HepG2 (cell line): ENCODE results near the gene UCP3. TPM values are rescaled to one million over a fixed set of nuclear protein-coding genes. Genes with fewer than 3 reads are reported as not detected.

Experiments
- ATAC-seq: fragments of 200-7000 bp; cut with Tn5 transposase; 3 replicates; pipeline ENCODE4 v1.9.1; 2020; ENCODE audit warnings: mild to moderate bottlenecking, moderate library complexity
- BruUV-seq: library from RNA; stranded (reverse); fragments of 400-500 nt; replicated peaks from 2 replicates; lab custom pipeline; 2021; lab: Mats Ljungman, UMichigan
- CTCF ChIA-PET: fragments of 300-600 bp; formaldehyde crosslinking; extraction: SDS; loops from one replicate; lab custom pipeline; 2021; ENCODE audit warnings: low total read pairs, inconsistent platforms, low intra/inter-chr PET ratio; lab: Yijun Ruan, JAX
- POLR2A ChIA-PET: fragments of 350-600 bp; sonication (Branson Sonifier 250); formaldehyde crosslinking; loops from one replicate; lab custom pipeline; 2020; ENCODE audit warnings: antibody characterized with exemption, inconsistent platforms; lab: Yijun Ruan, JAX
- DNase-seq: peaks from one replicate; pipeline ENCODE4 v3.0.0-alpha.2; 2015; ENCODE audit warnings: low spot score
- FAIRE-seq: peaks from 3 replicates; lab custom pipeline; 2011; peaks lifted over from hg19 to GRCh38; lab: Jason Lieb, UNC
- H2AFZ ChIP-seq: one replicate; pipeline ENCODE4 v1.6.1; 2011; ENCODE audit warnings: low read length, inconsistent platforms
- H3K27ac ChIP-seq: fragments of 300-600 bp; 3 replicates; pipeline ENCODE4 v1.8.0; 2011; ENCODE audit warnings: mixed run types, mild to moderate bottlenecking, mixed read lengths, low read length, inconsistent platforms; ENCODE audit not compliant: insufficient read depth; ENCODE audit errors: extremely low read length
- H3K27me3 ChIP-seq, 2 experiments: fragments of 200-600 bp in 1 of 2; 2 replicates in 1 of 2; 3 replicates in 1 of 2; pipeline versions ENCODE4 v1.6.0 to v1.8.0; 2011; ENCODE audit warnings: low read length in 2 of 2, mild to moderate bottlenecking in 2 of 2, moderate library complexity in 2 of 2, inconsistent platforms in 1 of 2; ENCODE audit not compliant: insufficient read depth in 2 of 2, control insufficient read depth in 1 of 2
- H3K36me3 ChIP-seq, 2 experiments: fragments of 200-600 bp in 1 of 2; replicated peaks in 1 of 2; 2 replicates in 1 of 2; 3 replicates in 1 of 2; pipeline versions ENCODE4 v1.5.1 to v1.8.0; 2011; ENCODE audit warnings: low read length in 2 of 2, inconsistent platforms in 1 of 2; ENCODE audit not compliant: insufficient read depth in 2 of 2, control insufficient read depth in 1 of 2
- H3K4me1 ChIP-seq: 2 replicates; pipeline ENCODE4 v1.5.1; 2012; ENCODE audit warnings: low read length, inconsistent platforms; ENCODE audit not compliant: insufficient read depth
- H3K4me2 ChIP-seq: 2 replicates; pipeline ENCODE4 v1.6.0; 2011; ENCODE audit warnings: low read depth, low read length, inconsistent platforms
- H3K4me3 ChIP-seq, 3 experiments: fragments of 200-600 bp in 1 of 3; sonication (generic), shearing (Covaris generic) in 1 of 3; replicated peaks in 1 of 3; 2 replicates each; pipeline ENCODE4 v1.5.1; 2011 to 2016; ENCODE audit warnings: low read length in 3 of 3, inconsistent platforms in 2 of 3, low read depth in 2 of 3, mild to moderate bottlenecking in 2 of 3, control low read depth in 1 of 3, mixed read lengths in 1 of 3; ENCODE audit not compliant: insufficient read depth in 1 of 3
- H3K79me2 ChIP-seq: one replicate; pipeline ENCODE4 v1.6.1; 2011; ENCODE audit warnings: low read length, inconsistent platforms; ENCODE audit not compliant: insufficient read depth
- H3K9ac ChIP-seq: 2 replicates; pipeline ENCODE4 v1.6.0; 2011; ENCODE audit warnings: mild to moderate bottlenecking, low read depth, low read length, inconsistent platforms; ENCODE audit not compliant: insufficient read depth
- H3K9me3 ChIP-seq: 2 replicates; pipeline ENCODE4 v1.5.1; 2012; ENCODE audit warnings: mild to moderate bottlenecking, low read length
- H4K20me1 ChIP-seq: 2 replicates; pipeline ENCODE4 v1.6.0; 2011; ENCODE audit warnings: inconsistent platforms, mild to moderate bottlenecking, low read length, moderate library complexity; ENCODE audit not compliant: insufficient read depth
- BRCA1 ChIP-seq: sonication (generic); formaldehyde crosslinking; IDR thresholded peaks from 2 replicates; pipeline ENCODE4 v1.4.0; 2020; ENCODE audit warnings: missing genetic modification reagents
- DMTF1 ChIP-seq: sonication (generic); formaldehyde crosslinking; IDR thresholded peaks from 2 replicates; pipeline ENCODE4 v1.4.0; 2020; ENCODE audit warnings: mild to moderate bottlenecking, missing genetic modification reagents
- FOSL2 ChIP-seq: sonication (generic); formaldehyde crosslinking; IDR thresholded peaks from 2 replicates; pipeline ENCODE4 v1.4.0; 2020; ENCODE audit warnings: missing genetic modification reagents
- IRF1 ChIP-seq: sonication (generic); formaldehyde crosslinking; IDR thresholded peaks from 2 replicates; pipeline ENCODE4 v1.4.0; 2020; ENCODE audit warnings: low read depth, mild to moderate bottlenecking, missing genetic modification reagents
- NR2F1 ChIP-seq, 2 experiments: fragments of 450-650 bp in 1 of 2; formaldehyde crosslinking in 1 of 2; IDR thresholded peaks; 2 replicates each; pipeline versions ENCODE4 v1.5.0 to v1.6.1; 2016 to 2020; ENCODE audit warnings: mild to moderate bottlenecking in 1 of 2, missing compliant biosample characterization in 1 of 2, missing genetic modification reagents in 1 of 2, moderate library complexity in 1 of 2
- POLR2AphosphoS5 ChIP-seq: IDR thresholded peaks from 2 replicates; pipeline ENCODE4 v1.6.1; 2012; ENCODE audit warnings: low read depth, low read length
- RBFOX2 ChIP-seq: fragments of 200-400 bp; formaldehyde crosslinking; IDR thresholded peaks from 2 replicates; pipeline ENCODE4 v1.6.1; 2017; ENCODE audit warnings: low read depth, mild to moderate bottlenecking, low read length
- TFAP4 ChIP-seq: sonication (generic); IDR thresholded peaks from 2 replicates; pipeline ENCODE4 v1.6.1; 2016; ENCODE audit warnings: low read depth, borderline replicate concordance
- ZNF33B ChIP-seq: sonication (generic); formaldehyde crosslinking; IDR thresholded peaks from 2 replicates; pipeline ENCODE4 v1.5.1; 2020; ENCODE audit warnings: mild to moderate bottlenecking, missing genetic modification reagents
- ZNF772 ChIP-seq: sonication (generic); formaldehyde crosslinking; IDR thresholded peaks from 2 replicates; pipeline ENCODE4 v1.5.0; 2020; ENCODE audit warnings: mild to moderate bottlenecking, missing genetic modification reagents
- WGBS: methylation state at CpG from one replicate; pipeline ENCODE4 v1.1.6; 2017; ENCODE audit warnings: low lambda C conversion rate; 5-methylcytosine and 5-hydroxymethylcytosine counted together
- in situ Hi-C: cut with HindIII; loops from 2 replicates; pipeline ENCODE4 v1.10.0; 2017; ENCODE audit warnings: low pct_unique_long_range_greater_than_20kb; ENCODE audit not compliant: extremely low pct_ligation_motif_present
- intact Hi-C: fragments of 100-400 bp; cut with micrococcal nuclease; formaldehyde crosslinking; loops from one replicate; pipeline ENCODE4 v1.10.0; 2022; ENCODE audit not compliant: unreplicated experiment
- polyA plus RNA-seq, 8 experiments: library from polyadenylated mRNA; depleted of rRNA in 3 of 8; stranded (reverse) in 7 of 8; unstranded in 1 of 8; fragments of >200 nt; fragmentation: Illumina TruSeq in 4 of 8; extraction: Trizol in 4 of 8; gene quantifications; 2 replicates each; pipeline versions ENCODE4 v1.2.1 to v1.2.3, GENCODE V29; 2011 to 2016; ENCODE audit warnings: low read depth in 4 of 8, missing spikeins in 1 of 8, mixed read lengths in 1 of 8; ENCODE audit not compliant: insufficient read depth in 1 of 8
- total RNA-seq, 5 experiments: library from RNA; depleted of rRNA; stranded (reverse); fragments of >200 nt; fragmentation: Illumina TruSeq; extraction: Trizol; gene quantifications; 2 replicates each; pipeline ENCODE4 v1.2.3, GENCODE V29; 2016; ENCODE audit warnings: low read depth in 1 of 5
- TF ChIP-seq, protein P1 (sequence below): sonication (generic); formaldehyde crosslinking; IDR thresholded peaks from 2 replicates; pipeline ENCODE4 v1.4.0; 2020; ENCODE audit warnings: missing genetic modification reagents
- TF ChIP-seq, protein P2 (sequence below): sonication (generic); formaldehyde crosslinking; IDR thresholded peaks from 2 replicates; pipeline ENCODE4 v1.4.0; 2020; ENCODE audit warnings: mild to moderate bottlenecking, missing genetic modification reagents

The UCP3 gene
- total and polyA plus RNA-seq, 2 of the 13 experiments (the other 11 are each of a cell fraction or from before 2014, with no cell fraction given), result 0.37 TPM; not detected in 1

DNA sequence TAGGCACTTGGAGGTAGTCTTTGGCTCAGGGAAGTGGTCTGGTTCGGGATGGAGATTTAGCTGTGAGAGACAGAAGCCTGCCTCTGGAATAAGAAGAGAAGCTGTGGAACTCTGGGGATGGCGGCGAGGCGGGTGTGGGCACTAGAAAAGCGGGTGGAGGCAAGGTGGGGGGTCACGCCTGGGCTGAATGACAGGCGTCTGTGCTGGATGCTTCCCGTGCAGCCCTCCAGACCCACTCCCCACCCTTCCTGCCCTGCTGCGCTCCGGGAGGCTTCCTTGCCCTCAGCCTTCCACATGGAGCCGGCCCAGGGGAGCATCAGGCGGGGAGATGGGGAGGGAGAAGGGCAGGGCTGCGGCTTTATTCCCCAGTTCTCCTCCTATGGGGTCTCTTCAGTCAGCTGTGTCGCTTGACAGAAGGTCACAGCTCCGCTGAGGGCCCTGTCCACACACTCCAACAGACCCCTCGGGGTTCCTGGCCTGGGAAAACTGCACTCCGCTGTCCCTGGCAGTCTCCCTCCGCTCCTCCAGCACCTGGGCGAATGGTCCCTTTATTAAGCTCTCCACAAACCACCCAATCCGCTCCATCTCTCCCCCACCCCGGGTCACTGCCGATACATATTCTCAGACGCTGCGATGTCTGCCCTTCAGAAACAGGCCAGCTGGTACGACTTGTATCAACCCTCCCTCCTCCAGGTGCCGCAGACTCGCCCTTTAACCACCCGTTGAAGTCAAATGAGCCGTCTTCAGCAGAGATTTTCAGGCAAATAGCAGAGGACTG is 51.8 kb downstream of the UCP3 start (continued):
- TF ChIP-seq DMTF1 (no peak), ZNF33B (CRISPR knock-in tag) (no peak), NR2F1 (CRISPR knock-in tag; IDR thresholded peaks at IDR 0.05) (no peak), IRF1 (CRISPR knock-in tag) (no peak)
- TF ChIP-seq, protein P1, sequence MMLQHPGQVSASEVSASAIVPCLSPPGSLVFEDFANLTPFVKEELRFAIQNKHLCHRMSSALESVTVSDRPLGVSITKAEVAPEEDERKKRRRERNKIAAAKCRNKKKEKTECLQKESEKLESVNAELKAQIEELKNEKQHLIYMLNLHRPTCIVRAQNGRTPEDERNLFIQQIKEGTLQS (CRISPR knock-in tag), result no peak

GRCh38 chr11:73951797-73952196 is 57.1 kb downstream of the UCP3 start:
- no peaks in the 10 kb centered on the region for H3K9me3 ChIP-seq
- peak overlapping the region; percentile 79 for H3K9ac ChIP-seq
- ATAC-seq, result no peak
- BruUV-seq, result no TSS peak
- H2AFZ ChIP-seq, result no peak overlapping the region
- no peaks in the 10 kb centered on the region; a peak in 1 of 5 replicates for H3K27me3 ChIP-seq
- POLR2A ChIA-PET, result no interaction called here
- 0 out of 2 replicates have a peak, but pooled peaks cover 3% of the 10 kb centered on the region for H4K20me1 ChIP-seq
- H3K4me3 ChIP-seq, result peak overlapping the region; percentile 46 to 77 (median 71)
- 2% methylated on average over 7 of the region's 7 CpGs for WGBS
- H3K27ac ChIP-seq, result peak overlapping the region; percentile 86
- intact Hi-C loops (no loop called here), in situ Hi-C loops (loop anchor here (25.0 kb wide), 1 partner anchor 211 kb away; the partner anchor contains the start of genes C2CD3 and PPME1)
- no peak for FAIRE-seq
- CTCF ChIA-PET, result no interaction called here
- H3K4me2 ChIP-seq, result peak overlapping the region; percentile 80
- DNase-seq, result no peak
- H3K79me2 ChIP-seq, result peaks cover 11% of the 10 kb centered on the region
- peaks cover 0 to 7% of the 10 kb centered on the region in 2 experiments; a peak in 2 of 5 replicates for H3K36me3 ChIP-seq
- H3K4me1 ChIP-seq, result peaks cover 74% of the 10 kb centered on the region
- peak; percentile 12; the same call in 1 of the 2 replicates for TF ChIP-seq TFAP4
- TF ChIP-seq, protein P2, sequence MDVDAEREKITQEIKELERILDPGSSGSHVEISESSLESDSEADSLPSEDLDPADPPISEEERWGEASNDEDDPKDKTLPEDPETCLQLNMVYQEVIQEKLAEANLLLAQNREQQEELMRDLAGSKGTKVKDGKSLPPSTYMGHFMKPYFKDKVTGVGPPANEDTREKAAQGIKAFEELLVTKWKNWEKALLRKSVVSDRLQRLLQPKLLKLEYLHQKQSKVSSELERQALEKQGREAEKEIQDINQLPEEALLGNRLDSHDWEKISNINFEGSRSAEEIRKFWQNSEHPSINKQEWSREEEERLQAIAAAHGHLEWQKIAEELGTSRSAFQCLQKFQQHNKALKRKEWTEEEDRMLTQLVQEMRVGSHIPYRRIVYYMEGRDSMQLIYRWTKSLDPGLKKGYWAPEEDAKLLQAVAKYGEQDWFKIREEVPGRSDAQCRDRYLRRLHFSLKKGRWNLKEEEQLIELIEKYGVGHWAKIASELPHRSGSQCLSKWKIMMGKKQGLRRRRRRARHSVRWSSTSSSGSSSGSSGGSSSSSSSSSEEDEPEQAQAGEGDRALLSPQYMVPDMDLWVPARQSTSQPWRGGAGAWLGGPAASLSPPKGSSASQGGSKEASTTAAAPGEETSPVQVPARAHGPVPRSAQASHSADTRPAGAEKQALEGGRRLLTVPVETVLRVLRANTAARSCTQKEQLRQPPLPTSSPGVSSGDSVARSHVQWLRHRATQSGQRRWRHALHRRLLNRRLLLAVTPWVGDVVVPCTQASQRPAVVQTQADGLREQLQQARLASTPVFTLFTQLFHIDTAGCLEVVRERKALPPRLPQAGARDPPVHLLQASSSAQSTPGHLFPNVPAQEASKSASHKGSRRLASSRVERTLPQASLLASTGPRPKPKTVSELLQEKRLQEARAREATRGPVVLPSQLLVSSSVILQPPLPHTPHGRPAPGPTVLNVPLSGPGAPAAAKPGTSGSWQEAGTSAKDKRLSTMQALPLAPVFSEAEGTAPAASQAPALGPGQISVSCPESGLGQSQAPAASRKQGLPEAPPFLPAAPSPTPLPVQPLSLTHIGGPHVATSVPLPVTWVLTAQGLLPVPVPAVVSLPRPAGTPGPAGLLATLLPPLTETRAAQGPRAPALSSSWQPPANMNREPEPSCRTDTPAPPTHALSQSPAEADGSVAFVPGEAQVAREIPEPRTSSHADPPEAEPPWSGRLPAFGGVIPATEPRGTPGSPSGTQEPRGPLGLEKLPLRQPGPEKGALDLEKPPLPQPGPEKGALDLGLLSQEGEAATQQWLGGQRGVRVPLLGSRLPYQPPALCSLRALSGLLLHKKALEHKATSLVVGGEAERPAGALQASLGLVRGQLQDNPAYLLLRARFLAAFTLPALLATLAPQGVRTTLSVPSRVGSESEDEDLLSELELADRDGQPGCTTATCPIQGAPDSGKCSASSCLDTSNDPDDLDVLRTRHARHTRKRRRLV (CRISPR knock-in tag), result peak; percentile 89
- no peak for TF ChIP-seq RBFOX2
- peak; percentile 3; the same call in 1 of the 2 replicates for TF ChIP-seq POLR2AphosphoS5
- peak; percentile 61 for TF ChIP-seq FOSL2
- 0 out of 2 replicates have a peak, but pooled peaks have one; percentile 23 for TF ChIP-seq ZNF772 (CRISPR knock-in tag)
- TF ChIP-seq BRCA1 (CRISPR knock-in tag), result 0 out of 2 replicates have a peak, but pooled peaks have one; percentile 45
